Skin of body (tissue), 2 donors: ENCODE data around the gene EXOC6. TPM values are rescaled to one million over a fixed set of nuclear protein-coding genes. Genes with fewer than 3 reads are reported as not detected.
"Not testable (repeated sequence)": the region's sequence is repeated elsewhere in the genome, so short reads cannot be mapped to it uniquely, and the experiment has no call there.

Source experiments
- DNase-seq: peaks from one replicate; lab custom pipeline; 2025; lab: John Stamatoyannopoulos, UW
- total RNA-seq: library from RNA; depleted of rRNA; stranded (reverse); fragments of >200 nt; gene quantifications from one replicate; pipeline ENCODE4 v1.2.3, GENCODE V29; 2014

The EXOC6 gene
- total RNA-seq, 1 donor from 2014 or later, result 21.9 TPM

DNA sequence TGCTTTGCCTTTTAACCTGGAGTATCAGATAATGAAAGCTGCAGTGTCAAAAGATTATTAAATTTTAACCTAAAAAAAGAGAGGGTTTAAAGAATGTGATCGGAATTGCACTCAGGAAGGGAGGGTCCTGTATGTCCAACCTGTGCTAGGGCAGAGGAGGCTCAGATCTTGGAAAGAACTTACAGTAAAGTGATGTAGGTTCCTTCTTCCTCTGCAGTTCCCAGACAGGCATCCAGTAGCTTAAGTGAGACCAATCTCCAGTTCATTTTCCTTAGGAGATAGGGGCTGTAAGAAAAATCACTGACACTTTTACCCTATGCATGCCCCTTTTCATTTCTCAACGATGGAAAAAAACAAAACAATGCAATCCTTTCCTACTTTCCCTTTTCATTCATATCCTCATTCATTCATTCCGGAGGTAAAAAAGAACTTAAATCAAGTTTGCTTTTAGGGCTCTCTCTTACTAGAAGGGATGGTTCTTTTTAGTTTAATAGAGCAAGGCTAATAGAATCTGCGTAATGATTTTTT is 28.3 kb downstream of the EXOC6 start:
- no peak for DNase-seq

- no peak for DNase-seq
These were observed 32.0 kb downstream of the EXOC6 start for GRCh38 chr10:92880233-92880861.

- DNase-seq, result no peak
These were observed 32.6 kb downstream of the EXOC6 start for GRCh38 chr10:92880917-92881316.

- DNase-seq, result no peak
These were observed 38.1 kb downstream of the EXOC6 start for GRCh38 chr10:92886334-92886961.

DNA sequence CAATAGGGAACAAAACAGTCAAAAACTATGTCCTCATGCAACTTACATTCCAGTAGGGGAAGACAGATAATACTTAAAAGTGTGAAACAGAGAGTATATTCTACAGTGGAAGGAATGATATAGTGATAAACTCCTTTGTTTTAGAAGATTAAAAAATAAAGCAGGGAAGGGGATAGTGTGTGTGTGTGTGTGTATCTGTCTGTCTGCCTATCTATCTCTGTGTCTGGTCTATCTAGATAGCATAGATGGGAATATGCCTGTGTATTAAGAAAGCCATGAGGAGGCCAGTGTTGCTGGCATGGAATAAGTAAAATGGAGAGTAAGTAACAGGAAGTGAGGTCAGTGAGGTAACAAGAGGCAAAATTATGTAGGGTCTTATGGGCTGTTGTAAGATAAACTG is 42.2 kb downstream of the EXOC6 start:
- DNase-seq, result no peak

DNA sequence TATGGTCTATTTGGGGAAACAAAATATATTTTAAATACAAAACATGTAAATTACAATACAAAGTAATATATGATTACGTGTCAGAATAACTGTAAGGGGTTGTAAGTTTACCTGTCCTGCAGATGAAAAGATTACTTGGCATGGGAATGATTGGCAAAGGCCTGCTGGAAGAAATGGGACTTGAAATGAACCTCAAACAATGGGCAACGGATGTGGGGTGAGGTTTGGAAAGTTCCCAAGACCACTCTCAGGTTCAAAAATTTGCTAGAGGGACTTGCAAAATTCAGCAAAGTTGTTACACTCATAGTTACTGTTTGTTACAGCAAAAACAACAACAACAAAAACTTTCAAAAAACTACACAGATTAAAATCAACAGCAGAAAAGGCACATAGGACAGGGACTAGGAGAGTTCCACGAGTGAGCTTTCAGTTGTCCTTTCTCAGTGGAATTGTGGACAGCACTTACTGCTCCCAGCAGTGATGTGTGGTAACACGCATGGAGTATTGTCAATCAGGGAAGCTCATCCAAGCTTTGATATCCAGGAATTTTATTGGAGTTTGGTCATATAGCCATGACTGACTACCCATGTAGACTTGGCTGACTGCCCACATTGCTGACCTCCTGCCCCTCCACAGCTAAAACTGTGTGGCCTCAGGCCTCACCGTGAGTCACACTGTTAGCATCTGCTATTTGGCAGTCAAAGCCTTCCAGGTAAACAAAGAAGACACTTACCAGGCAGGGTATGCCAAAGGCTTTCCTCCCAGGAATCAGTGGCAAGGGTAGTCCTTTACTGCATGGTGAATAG is 43.8 kb downstream of the EXOC6 start:
- DNase-seq, result no peak

- no peak for DNase-seq
These were observed 44.4 kb downstream of the EXOC6 start for GRCh38 chr10:92892691-92893054.

DNA sequence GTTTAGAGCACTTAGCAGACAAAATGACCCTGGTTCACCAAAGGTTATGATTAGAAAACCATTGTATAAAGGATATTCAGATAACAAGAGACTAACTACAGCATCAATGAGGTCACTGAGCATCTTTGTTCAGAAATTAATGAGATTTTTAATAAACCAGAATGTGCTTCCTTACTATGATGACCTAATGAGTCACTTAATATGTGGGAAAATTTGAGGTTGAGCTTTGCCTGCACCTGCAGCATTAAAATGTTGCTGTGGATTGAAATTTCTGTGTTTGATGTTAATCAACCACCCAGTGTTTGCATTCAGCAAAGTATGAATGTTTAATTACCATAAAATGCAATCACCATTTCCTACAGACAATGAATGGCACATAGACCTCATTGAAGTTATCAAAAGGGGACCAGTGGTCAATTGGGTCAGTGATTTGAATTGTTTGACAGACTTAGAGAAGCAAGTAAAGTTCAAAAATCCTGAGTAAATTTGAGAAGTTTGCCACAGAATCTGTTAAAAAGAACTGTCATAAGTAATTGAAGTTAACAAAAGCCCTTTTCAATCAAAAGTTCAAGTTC is 45.8 kb downstream of the EXOC6 start:
- DNase-seq, result no peak

- DNase-seq, result no peak
These were observed 49.6 kb downstream of the EXOC6 start for GRCh38 chr10:92897916-92898315.

GRCh38 chr10:92901819-92902251 is 53.5 kb downstream of the EXOC6 start:
- DNase-seq, result no peak

GRCh38 chr10:92903633-92904032 is 55.3 kb downstream of the EXOC6 start:
- DNase-seq, result no peak

DNA sequence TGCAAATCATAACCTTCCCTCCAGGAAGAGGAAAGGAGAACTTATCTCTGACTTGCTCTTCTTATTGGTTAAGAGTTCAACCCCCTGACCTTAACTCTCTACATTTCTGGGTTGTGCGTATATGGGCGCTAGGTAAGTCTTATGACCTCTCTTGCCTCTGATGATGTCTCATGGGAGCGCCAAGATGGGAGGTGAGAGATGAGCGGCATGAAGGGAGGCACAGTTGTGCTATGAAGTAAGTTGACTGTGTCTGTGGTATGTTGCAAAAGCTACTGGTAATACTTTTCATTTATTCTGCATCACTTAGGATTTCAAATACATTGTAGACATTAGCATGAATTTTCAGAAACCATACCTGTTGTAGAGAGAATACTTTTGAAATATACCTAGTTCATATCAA is 59.0 kb downstream of the EXOC6 start:
- DNase-seq, result no peak

- not testable (repeated sequence) for DNase-seq
These were observed 64.3 kb downstream of the EXOC6 start for GRCh38 chr10:92912631-92913030.

- no peak for DNase-seq
These were observed 65.7 kb downstream of the EXOC6 start for GRCh38 chr10:92913973-92914372.

GRCh38 chr10:92914478-92915325 is 66.4 kb downstream of the EXOC6 start:
- DNase-seq, result no peak

DNA sequence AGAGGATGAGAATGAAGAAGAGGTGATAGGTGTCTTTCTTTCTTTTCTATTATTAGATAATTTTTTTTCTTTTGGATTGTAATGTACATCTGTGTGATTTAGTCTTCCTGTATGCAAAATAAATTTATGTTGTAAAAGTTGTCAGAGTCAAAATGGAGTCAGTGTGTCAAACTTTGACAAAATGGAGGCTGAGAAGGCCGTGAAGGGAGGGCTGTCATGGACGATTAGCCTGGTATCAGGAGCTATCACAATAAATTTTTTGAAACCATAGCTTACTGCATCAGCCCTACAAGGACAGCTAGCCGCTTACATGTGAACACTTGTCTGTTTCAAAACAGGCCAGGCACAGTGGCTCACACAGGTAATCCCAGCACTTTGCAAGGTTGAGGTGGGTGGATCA is 67.6 kb downstream of the EXOC6 start:
- no peak for DNase-seq

GRCh38 chr10:92916433-92916832 is 68.1 kb downstream of the EXOC6 start:
- no peak for DNase-seq

GRCh38 chr10:92918603-92919002 is 70.3 kb downstream of the EXOC6 start:
- no peak for DNase-seq

DNA sequence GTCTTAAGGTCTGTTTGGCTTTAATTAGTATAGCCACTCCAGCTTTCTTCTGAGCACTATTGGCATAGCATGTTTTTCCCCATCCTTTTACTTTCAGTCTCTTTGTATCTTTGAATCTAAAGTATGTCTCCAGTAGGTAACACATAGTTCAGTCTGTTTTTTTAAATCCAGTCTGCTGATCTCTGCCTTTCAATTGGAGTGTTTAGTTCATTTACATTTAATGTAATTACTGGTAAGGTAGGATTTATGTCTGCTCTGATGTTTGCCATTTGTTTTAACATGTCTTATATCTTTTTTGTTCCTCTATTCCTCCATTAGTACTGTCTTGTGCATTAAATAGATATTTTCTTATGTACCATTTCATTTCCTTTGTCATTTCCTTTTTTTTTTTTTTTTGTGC is 72.5 kb downstream of the EXOC6 start:
- no peak for DNase-seq

GRCh38 chr10:92923416-92923815 is 75.1 kb downstream of the EXOC6 start:
- no peak for DNase-seq

GRCh38 chr10:92929896-92930295 is 81.6 kb downstream of the EXOC6 start:
- no peak for DNase-seq
